NB4 (cell line): ENCODE results near the gene CDC42BPA.

Experiments
- CTCF ChIP-seq: IDR thresholded peaks from one replicate; pipeline ENCODE4 v1.5.1; 2012; ENCODE audit warnings: low read depth, low read length
- POLR2A ChIP-seq: IDR thresholded peaks from 2 replicates; pipeline ENCODE4 v1.6.1; 2011; ENCODE audit warnings: mild to moderate bottlenecking; ENCODE audit not compliant: insufficient read length; ENCODE audit errors: extremely low read depth

DNA sequence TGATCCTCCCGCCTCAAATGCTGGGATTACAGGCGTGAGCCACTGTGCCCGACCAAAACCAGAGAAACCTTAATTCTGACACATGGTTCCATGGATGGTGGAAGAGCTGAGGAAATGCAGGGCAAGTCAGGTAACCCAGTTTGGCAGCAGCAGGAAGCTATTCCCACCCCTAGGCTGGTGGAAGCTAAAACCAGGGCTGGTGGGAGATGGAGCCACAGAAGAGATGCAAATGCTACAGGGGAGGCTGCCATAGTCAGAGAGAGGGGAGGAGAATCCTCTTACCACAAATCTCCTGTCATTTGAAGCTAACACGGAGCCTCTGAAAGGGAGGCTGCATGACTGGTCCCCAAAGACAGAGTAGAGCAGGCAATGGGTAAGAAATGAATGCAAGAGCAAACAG is 4.1 kb upstream of the CDC42BPA start:
- TF ChIP-seq CTCF (no peak), POLR2A (no peak)
